GM23338 (cell line): Measurements from ENCODE around the gene OSGIN1. TPM values are rescaled to one million over a fixed set of nuclear protein-coding genes. Genes with fewer than 3 reads are reported as not detected.

Experiments used
- ATAC-seq: fragments of 200-7000 bp; cut with Tn5 transposase; 3 replicates; pipeline ENCODE4 v1.9.1; 2020
- DNase-seq: peaks from one replicate; pipeline ENCODE4 v3.0.0-alpha.2; 2015; ENCODE audit warnings: low spot score
- H2AFZ ChIP-seq: fragments of 200-600 bp; sonication (generic); 2 replicates; pipeline ENCODE4 v1.8.0; 2016; ENCODE audit warnings: antibody characterized with exemption, mild to moderate bottlenecking, moderate library complexity
- H3F3A ChIP-seq: fragments of 200-600 bp; sonication (generic); replicated peaks from 2 replicates; pipeline ENCODE4 v1.8.0; 2017; ENCODE audit warnings: antibody characterized with exemption, mixed run types, low read depth
- H3K27ac ChIP-seq: fragments of 200-600 bp; sonication (generic); 2 replicates; pipeline ENCODE4 v1.6.1; 2016; ENCODE audit warnings: low read depth
- H3K27me3 ChIP-seq: fragments of 200-600 bp; sonication (generic); 2 replicates; pipeline ENCODE4 v1.8.0; 2016; ENCODE audit warnings: mild to moderate bottlenecking, mixed run types, moderate library complexity; ENCODE audit not compliant: insufficient read depth
- H3K36me3 ChIP-seq: fragments of 200-600 bp; sonication (generic); 2 replicates; pipeline ENCODE4 v1.8.0; 2016; ENCODE audit warnings: mild to moderate bottlenecking; ENCODE audit not compliant: insufficient read depth
- H3K4me1 ChIP-seq: fragments of 200-600 bp; sonication (generic); 2 replicates; pipeline ENCODE4 v1.8.0; 2016; ENCODE audit warnings: mild to moderate bottlenecking, moderate library complexity; ENCODE audit not compliant: insufficient read depth
- H3K4me2 ChIP-seq: fragments of 200-600 bp; sonication (generic); 2 replicates; pipeline ENCODE4 v1.7.1; 2017; ENCODE audit warnings: mixed run types
- H3K4me3 ChIP-seq: fragments of 200-600 bp; sonication (generic); 2 replicates; pipeline ENCODE4 v1.6.1; 2016; ENCODE audit warnings: mixed run types
- H3K79me2 ChIP-seq: fragments of 200-600 bp; sonication (generic); replicated peaks from 2 replicates; pipeline ENCODE4 v1.8.0; 2017; ENCODE audit warnings: mild to moderate bottlenecking; ENCODE audit not compliant: insufficient read depth
- H3K9me2 ChIP-seq: fragments of 200-600 bp; sonication (generic); 2 replicates; pipeline ENCODE4 v1.8.0; 2017; ENCODE audit not compliant: insufficient read depth
- H4K20me1 ChIP-seq: fragments of 200-600 bp; sonication (generic); replicated peaks from 2 replicates; pipeline ENCODE4 v1.8.0; 2017; ENCODE audit warnings: mild to moderate bottlenecking; ENCODE audit not compliant: insufficient read depth
- H3K27ac Mint-ChIP-seq: 2 replicates; pipeline ENCODE4 v1.8.0; 2020; ENCODE audit warnings: inconsistent platforms, mild to moderate bottlenecking, moderate library complexity, mixed read lengths
- H3K27me3 Mint-ChIP-seq: 3 replicates; pipeline ENCODE4 v1.8.0; 2022; ENCODE audit warnings: low read depth, mild to moderate bottlenecking, moderate library complexity, mixed read lengths, inconsistent platforms; ENCODE audit not compliant: insufficient read depth, poor library complexity
- H3K36me3 Mint-ChIP-seq: 3 replicates; pipeline ENCODE4 v1.8.0; 2021; ENCODE audit warnings: low read depth, mild to moderate bottlenecking, inconsistent platforms, moderate library complexity, mixed read lengths
- H3K4me1 Mint-ChIP-seq: 3 replicates; pipeline ENCODE4 v1.8.0; 2020; ENCODE audit warnings: mild to moderate bottlenecking, inconsistent platforms, mixed read lengths
- H3K4me3 Mint-ChIP-seq: 3 replicates; pipeline ENCODE4 v1.8.0; 2021; ENCODE audit warnings: moderate library complexity, mild to moderate bottlenecking, inconsistent platforms, mixed read lengths
- H3K9me3 Mint-ChIP-seq: 3 replicates; pipeline ENCODE4 v1.8.0; 2020; ENCODE audit warnings: moderate library complexity, mild to moderate bottlenecking, inconsistent platforms, mixed read lengths
- CREB1 ChIP-seq: fragments of 250-450 bp; sonication (Bioruptor Pico); IDR thresholded peaks from 2 replicates; pipeline ENCODE4 v1.5.0; 2020; ENCODE audit warnings: low read depth, mild to moderate bottlenecking, moderate library complexity
- CTCF ChIP-seq, 2 experiments: fragments of 200-600 bp in 1 of 2; sonication (generic) in 1 of 2; conservative IDR thresholded peaks; 2 replicates each; pipeline versions ENCODE4 v1.5.1 to v1.6.1; 2016 to 2017; ENCODE audit warnings: antibody characterized with exemption in 2 of 2, low read depth in 2 of 2, mild to moderate bottlenecking in 2 of 2, moderate library complexity in 1 of 2
- ETS1 ChIP-seq: IDR thresholded peaks from 2 replicates; pipeline ENCODE4 v1.6.1; 2016; ENCODE audit warnings: antibody characterized with exemption
- EZH2 ChIP-seq: fragments of 200-600 bp; sonication (generic); IDR thresholded peaks from one replicate; pipeline ENCODE4 v1.8.0; 2017; ENCODE audit warnings: antibody characterized with exemption, mild to moderate bottlenecking, low read depth; ENCODE audit not compliant: unreplicated experiment
- EZH2phosphoT487 ChIP-seq: fragments of 200-600 bp; sonication (generic); IDR thresholded peaks from one replicate; pipeline ENCODE4 v1.8.1; 2018; ENCODE audit warnings: antibody characterized with exemption; ENCODE audit not compliant: unreplicated experiment
- JUNB ChIP-seq: IDR thresholded peaks from one replicate; pipeline ENCODE4 v1.6.1; 2016; ENCODE audit warnings: antibody characterized with exemption; ENCODE audit not compliant: unreplicated experiment
- NANOG ChIP-seq: IDR thresholded peaks from 2 replicates; pipeline ENCODE4 v1.6.1; 2016; ENCODE audit warnings: antibody characterized with exemption, borderline replicate concordance
- POLR2AphosphoS5 ChIP-seq: IDR thresholded peaks from 2 replicates; pipeline ENCODE4 v1.6.1; 2016; ENCODE audit warnings: antibody characterized with exemption, low read depth
- REST ChIP-seq: IDR thresholded peaks from one replicate; pipeline ENCODE4 v1.6.1; 2018; ENCODE audit warnings: antibody characterized with exemption; ENCODE audit not compliant: unreplicated experiment
- STAT1 ChIP-seq: IDR thresholded peaks from one replicate; pipeline ENCODE4 v1.6.1; 2016; ENCODE audit warnings: antibody characterized with exemption; ENCODE audit not compliant: unreplicated experiment
- ZNF114 ChIP-seq: fragments of 250-450 bp; sonication (Bioruptor Pico); IDR thresholded peaks from 2 replicates; pipeline ENCODE4 v1.5.0; 2020; ENCODE audit warnings: mild to moderate bottlenecking, moderate library complexity
- ZNF331 ChIP-seq: fragments of 250-450 bp; sonication (Bioruptor Pico); IDR thresholded peaks from 2 replicates; pipeline ENCODE4 v1.5.0; 2020; ENCODE audit warnings: low read depth, mild to moderate bottlenecking, moderate library complexity
- ZNF462 ChIP-seq: fragments of 250-450 bp; sonication (Bioruptor Pico); IDR thresholded peaks from 2 replicates; pipeline ENCODE4 v1.5.0; 2020; ENCODE audit warnings: mild to moderate bottlenecking, moderate library complexity
- polyA plus RNA-seq: library from polyadenylated mRNA; unstranded; fragments of >200 nt; fragmentation: Nextera tagmentation; extraction: Ambion mirVana; gene quantifications from 2 replicates; pipeline ENCODE4 v1.2.1, GENCODE V29; 2016
- total RNA-seq: library from RNA; depleted of rRNA; stranded (reverse); fragments of >200 nt; shearing (Covaris generic); gene quantifications from 2 replicates; pipeline ENCODE4 v1.2.3, GENCODE V29; 2014

OSGIN1 gene
- total and polyA plus RNA-seq, 2 experiments from 2014 or later = 0.32 to 1.6 TPM

GRCh38 chr16:83947642-83948234 lies 5.3 kb upstream of the OSGIN1 start:
- Mint-ChIP-seq H3K27ac (no peak overlapping the region), H3K9me3 (peaks cover 17% of the 10 kb centered on the region), H3K36me3 (peaks cover 9% of the 10 kb centered on the region; the same call in 2 of the 3 replicates), H3K4me1 (no peaks in the 10 kb centered on the region), H3K4me3 (no peak overlapping the region), H3K27me3 (peaks cover 22% of the 10 kb centered on the region)
- Histone ChIP-seq H3K27me3 (no peaks in the 10 kb centered on the region), H3K79me2 (no peaks in the 10 kb centered on the region), H3K4me3 (no peak overlapping the region), H3F3A (peaks cover 13% of the 10 kb centered on the region; the same call in 1 of the 2 replicates), H3K4me1 (no peaks in the 10 kb centered on the region), H3K27ac (no peak overlapping the region), H3K9me2 (no peaks in the 10 kb centered on the region), H4K20me1 (no peaks in the 10 kb centered on the region; the same call in 1 of the 2 replicates), H3K36me3 (no peaks in the 10 kb centered on the region), H3K4me2 (no peak overlapping the region), H2AFZ (no peak overlapping the region)
- ATAC-seq = no peak
- no peak for DNase-seq
- TF ChIP-seq JUNB = no peak
- no peak for TF ChIP-seq REST
- no peak for TF ChIP-seq ZNF114
- TF ChIP-seq NANOG = no peak
- no peak for TF ChIP-seq EZH2phosphoT487
- no peak for TF ChIP-seq EZH2
- no peak for TF ChIP-seq CTCF (conservative IDR thresholded peaks at IDR 0.05; ENCODE audit: low read depth in 2 of 2)
- no peak for TF ChIP-seq ZNF331
- no peak for TF ChIP-seq ZNF462 (CRISPR knock-in tag)
- no peak for TF ChIP-seq STAT1
- no peak for TF ChIP-seq ETS1
- TF ChIP-seq POLR2AphosphoS5 = no peak
- no peak for TF ChIP-seq CREB1 (CRISPR knock-in tag)
